SK-N-SH (cell line): ENCODE measurements around the gene ATF2. TPM values are rescaled to one million over a fixed set of nuclear protein-coding genes. Genes with fewer than 3 reads are reported as not detected.

ENCODE experiments used
- CTCF ChIA-PET: fragments of 300-600, 350-600 bp; formaldehyde crosslinking; extraction: SDS; loops from one replicate; lab custom pipeline; 2021; lab: Yijun Ruan, JAX
- POLR2A ChIA-PET: fragments of 350-600 bp; sonication (Branson Sonifier 250); formaldehyde crosslinking; extraction: SDS; loops from one replicate; lab custom pipeline; 2020; ENCODE audit warnings: antibody characterized with exemption, inconsistent platforms; lab: Yijun Ruan, JAX
- DNase-seq: peaks from one replicate; pipeline ENCODE4 v3.0.0; 2012
- H2AFZ ChIP-seq: fragments of 200-600 bp; sonication (generic); 2 replicates; pipeline ENCODE4 v1.8.1; 2016; ENCODE audit warnings: antibody characterized with exemption, mild to moderate bottlenecking, low read depth
- H3F3A ChIP-seq: fragments of 200-600 bp; sonication (generic); replicated peaks from 2 replicates; pipeline ENCODE3; 2016; ENCODE audit warnings: antibody characterized with exemption, mild to moderate bottlenecking; ENCODE audit not compliant: insufficient read depth
- H3K27ac ChIP-seq, 2 experiments: fragments of 200-500 bp in 1 of 2; fragments of 200-600 bp in 1 of 2; sonication (Bioruptor generic) in 1 of 2; sonication (generic), shearing (Covaris generic) in 1 of 2; 2 replicates each; pipeline versions ENCODE4 v1.5.1 to v1.6.1; 2014 to 2016; ENCODE audit warnings: low read depth in 2 of 2, inconsistent platforms in 1 of 2, low read length in 1 of 2, mild to moderate bottlenecking in 1 of 2, mixed read lengths in 1 of 2
- H3K27me3 ChIP-seq: fragments of 200-600 bp; sonication (generic), shearing (Covaris generic); 2 replicates; pipeline ENCODE4 v1.6.1; 2016; ENCODE audit warnings: mixed run types; ENCODE audit not compliant: insufficient read depth
- H3K36me3 ChIP-seq, 2 experiments: fragments of 200-500 bp in 1 of 2; fragments of 200-600 bp in 1 of 2; sonication (Bioruptor generic) in 1 of 2; sonication (generic) in 1 of 2; replicated peaks in 1 of 2; 2 replicates each; pipeline versions ENCODE3 to v1.5.1; 2014 to 2016; ENCODE audit warnings: low read length in 1 of 2, mild to moderate bottlenecking in 1 of 2; ENCODE audit not compliant: insufficient read depth in 2 of 2, control insufficient read depth in 1 of 2
- H3K4me1 ChIP-seq, 2 experiments: fragments of 200-500 bp in 1 of 2; fragments of 200-600 bp in 1 of 2; sonication (Bioruptor generic) in 1 of 2; sonication (generic), shearing (Covaris generic) in 1 of 2; 2 replicates each; pipeline versions ENCODE4 v1.5.1 to v1.6.1; 2014 to 2016; ENCODE audit warnings: low read depth in 1 of 2, low read length in 1 of 2, mixed run types in 1 of 2; ENCODE audit not compliant: insufficient read depth in 2 of 2, control insufficient read depth in 1 of 2
- H3K4me2 ChIP-seq: fragments of 200-600 bp; sonication (generic), shearing (Covaris generic); 2 replicates; pipeline ENCODE4 v1.6.1; 2017; ENCODE audit warnings: mixed run types
- H3K4me3 ChIP-seq, 2 experiments: fragments of 200-500 bp in 1 of 2; fragments of 200-600 bp in 1 of 2; sonication (Bioruptor generic) in 1 of 2; sonication (generic), shearing (Covaris generic) in 1 of 2; 2 replicates each; pipeline versions ENCODE4 v1.5.1 to v1.8.1; 2014 to 2016; ENCODE audit warnings: low read depth in 2 of 2, inconsistent platforms in 1 of 2, low read length in 1 of 2, mild to moderate bottlenecking in 1 of 2, mixed read lengths in 1 of 2, moderate library complexity in 1 of 2
- H3K79me2 ChIP-seq: fragments of 200-600 bp; sonication (generic); 2 replicates; pipeline ENCODE4 v1.8.1; 2017; ENCODE audit warnings: mild to moderate bottlenecking; ENCODE audit not compliant: insufficient read depth
- H3K9ac ChIP-seq: fragments of 200-600 bp; sonication (generic); 2 replicates; pipeline ENCODE4 v1.6.1; 2017; ENCODE audit warnings: mixed run types
- H3K9me2 ChIP-seq: fragments of 200-600 bp; sonication (generic); 2 replicates; pipeline ENCODE4 v1.6.1; 2017; ENCODE audit warnings: mixed run types
- H3K9me3 ChIP-seq: fragments of 200-600 bp; sonication (generic); 2 replicates; pipeline ENCODE4 v1.6.1; 2017; ENCODE audit warnings: mixed run types, mild to moderate bottlenecking, moderate library complexity
- H4K20me1 ChIP-seq: fragments of 200-600 bp; sonication (generic); 2 replicates; pipeline ENCODE4 v1.6.1; 2017; ENCODE audit warnings: mild to moderate bottlenecking, mixed run types; ENCODE audit not compliant: insufficient read depth
- EP300 ChIP-seq, 2 experiments: IDR thresholded peaks; 2 replicates each; pipeline versions ENCODE4 v1.4.0 to v1.6.1; 2012; ENCODE audit warnings: borderline replicate concordance in 1 of 2, low read depth in 1 of 2, low read length in 1 of 2
- EZH2phosphoT487 ChIP-seq: fragments of 200-600 bp; sonication (generic); IDR thresholded peaks from 2 replicates; pipeline ENCODE4 v1.6.1; 2017; ENCODE audit warnings: low read depth, mixed run types, mild to moderate bottlenecking, antibody characterized with exemption, moderate library complexity, borderline replicate concordance
- FOXM1 ChIP-seq: IDR thresholded peaks from 2 replicates; pipeline ENCODE4 v1.4.0; 2012; ENCODE audit warnings: low read depth, mild to moderate bottlenecking
- GABPA ChIP-seq: IDR thresholded peaks from 2 replicates; pipeline ENCODE4 v1.4.0; 2012; ENCODE audit warnings: low read depth, mild to moderate bottlenecking
- IRF3 ChIP-seq: fragments of 150-350 bp; IDR thresholded peaks from 2 replicates; pipeline ENCODE4 v1.6.1; 2016; ENCODE audit warnings: mild to moderate bottlenecking, low read depth, low read length
- JUND ChIP-seq: IDR thresholded peaks from 2 replicates; pipeline ENCODE4 v1.4.0; 2012
- MXI1 ChIP-seq: IDR thresholded peaks from 2 replicates; pipeline ENCODE4 v1.6.1; 2012; ENCODE audit warnings: mild to moderate bottlenecking, low read depth, low read length, improper control_type of control experiment
- NFIC ChIP-seq: IDR thresholded peaks from 2 replicates; pipeline ENCODE4 v1.4.0; 2012; ENCODE audit warnings: borderline replicate concordance
- PBX3 ChIP-seq: IDR thresholded peaks from 2 replicates; pipeline ENCODE4; 2012
- POLR2AphosphoS5 ChIP-seq: IDR thresholded peaks from 2 replicates; pipeline ENCODE4 v1.6.1; 2012; ENCODE audit warnings: low read depth, low read length
- RAD21 ChIP-seq: IDR thresholded peaks from 2 replicates; pipeline ENCODE4 v1.6.1; 2012; ENCODE audit warnings: mild to moderate bottlenecking, low read length
- RCOR1 ChIP-seq: fragments of 150-350 bp; IDR thresholded peaks from 2 replicates; pipeline ENCODE4 v1.6.1; 2017; ENCODE audit warnings: antibody characterized with exemption, low read length
- REST ChIP-seq: IDR thresholded peaks from 2 replicates; pipeline ENCODE4 v1.6.1; 2012; ENCODE audit warnings: mild to moderate bottlenecking, low read depth, low read length, moderate library complexity
- RXRA ChIP-seq: IDR thresholded peaks from 2 replicates; pipeline ENCODE4 v1.4.0; 2012; ENCODE audit warnings: low read depth, mild to moderate bottlenecking, borderline replicate concordance
- SIN3A ChIP-seq: IDR thresholded peaks from 2 replicates; pipeline ENCODE4 v1.6.1; 2012; ENCODE audit warnings: low read depth, mild to moderate bottlenecking, low read length, moderate library complexity, borderline replicate concordance
- TEAD4 ChIP-seq: IDR thresholded peaks from 2 replicates; pipeline ENCODE4 v1.4.0; 2012; ENCODE audit warnings: mild to moderate bottlenecking, borderline replicate concordance; ENCODE audit not compliant: insufficient read depth
- USF1 ChIP-seq: IDR thresholded peaks from 2 replicates; pipeline ENCODE4 v1.4.0; 2012; ENCODE audit warnings: low read depth, borderline replicate concordance
- USF2 ChIP-seq: fragments of 150-350 bp; IDR thresholded peaks from 2 replicates; pipeline ENCODE4 v1.6.1; 2017; ENCODE audit warnings: antibody characterized with exemption, low read length, low read depth, borderline replicate concordance
- YY1 ChIP-seq: IDR thresholded peaks from 2 replicates; pipeline ENCODE4 v1.4.0; 2012; ENCODE audit warnings: low read depth, mild to moderate bottlenecking
- WGBS: methylation state at CpG from one replicate; pipeline ENCODE4 v1.1.6; 2017; ENCODE audit warnings: low lambda C conversion rate; 5-methylcytosine and 5-hydroxymethylcytosine counted together
- polyA plus RNA-seq, 3 experiments: library from polyadenylated mRNA; depleted of rRNA; stranded (reverse); fragments of >200 nt; gene quantifications; 2 replicates each; pipeline ENCODE4 v1.2.3, GENCODE V29; 2012

The ATF2 gene
- polyA plus RNA-seq, 1 of the 3 experiments (the other 2 are of a cell fraction) = 19.0 TPM

GRCh38 chr2:175074478-175074877 lies 93.5 kb downstream of the ATF2 start:
- Histone ChIP-seq H3K36me3 (peaks cover 60 to 78% of the 10 kb centered on the region in 2 experiments), H3K4me2 (no peak overlapping the region), H3K79me2 (no peaks in the 10 kb centered on the region), H3K4me3 (no peak overlapping the region), H3K27ac (no peak overlapping the region), H3F3A (peaks cover 6% of the 10 kb centered on the region), H3K9ac (no peak overlapping the region), H4K20me1 (no peaks in the 10 kb centered on the region), H2AFZ (no peak overlapping the region), H3K4me1 (no peaks in the 10 kb centered on the region; a peak in 1 of 4 replicates), H3K27me3 (no peaks in the 10 kb centered on the region), H3K9me3 (no peaks in the 10 kb centered on the region), H3K9me2 (no peaks in the 10 kb centered on the region)
- ChIA-PET CTCF (interaction anchor here (1.3 to 1.5 kb wide), 3 partner anchors 9 to 375 kb away, joined by 3 read pairs; no protein-coding TSS in a partner anchor), POLR2A (no interaction called here)
- TF ChIP-seq USF1 = no peak
- no peak for TF ChIP-seq RAD21
- WGBS = 97% methylated on average over 6 of the region's 6 CpGs
- no peak for DNase-seq

- CTCF ChIA-PET = interaction anchor here (0.9 to 1.7 kb wide), 2 partner anchors 32 to 63 kb away, joined by 3 to 5 read pairs; partner anchors contain the start of gene CHN1
- peaks cover 25 to 47% of the 10 kb centered on the region in 2 experiments for H3K36me3 ChIP-seq
- H3F3A ChIP-seq = no peaks in the 10 kb centered on the region
These were observed 99.5 kb downstream of the ATF2 start for GRCh38 chr2:175068534-175068933.

More at GRCh38 chr2:175068534-175068933, 99.5 kb downstream of the ATF2 start:
- Histone ChIP-seq H3K4me3 (no peak overlapping the region), H3K9me2 (no peaks in the 10 kb centered on the region), H4K20me1 (no peaks in the 10 kb centered on the region), H3K9ac (no peak overlapping the region), H3K27me3 (no peaks in the 10 kb centered on the region), H3K4me1 (peaks cover 0 to 2% of the 10 kb centered on the region in 2 experiments; a peak in 1 of 4 replicates), H3K79me2 (0 out of 2 replicates have a peak, but pooled peaks cover 9% of the 10 kb centered on the region), H3K27ac (no peak overlapping the region), H2AFZ (no peak overlapping the region), H3K4me2 (no peak overlapping the region)
- no peak for DNase-seq
- 47% methylated on average over 1 of the region's 1 CpG for WGBS
- POLR2A ChIA-PET = no interaction called here
- TF ChIP-seq USF1 (no peak), FOXM1 (no peak), IRF3 (no peak), POLR2AphosphoS5 (no peak), RXRA (no peak), NFIC (no peak), MXI1 (no peak), EP300 (IDR thresholded peaks at IDR 0.05; ENCODE audit: borderline replicate concordance in 1 of 2, low read depth in 1 of 2, low read length in 1 of 2) (no peak), USF2 (no peak), SIN3A (no peak), RAD21 (no peak), JUND (no peak), TEAD4 (no peak), EZH2phosphoT487 (no peak), REST (no peak), PBX3 (no peak), RCOR1 (no peak), GABPA (no peak), YY1 (no peak)
- TF ChIP-seq, all 33 proteins: peak for 0
- H3K9me3 ChIP-seq = no peaks in the 10 kb centered on the region
